Activated effector memory CD4-positive, alpha-beta T cell treated with anti-CD3 and anti-CD28 coated beads, Interleukin-2, amount 50 U/mL, for 16 hours (primary cell): Measurements from ENCODE around the gene MGARP.
A peak's percentile ranks its signal among the peaks of the same experiment; 100 is the strongest.
"Not testable (repeated sequence)": the region's sequence is repeated elsewhere in the genome, so short reads cannot be mapped to it uniquely, and the experiment has no call there.

ENCODE experiments used
- DNase-seq: peaks from one replicate; pipeline ENCODE4 v3.0.0-alpha.2; 2020

The MGARP gene

DNA sequence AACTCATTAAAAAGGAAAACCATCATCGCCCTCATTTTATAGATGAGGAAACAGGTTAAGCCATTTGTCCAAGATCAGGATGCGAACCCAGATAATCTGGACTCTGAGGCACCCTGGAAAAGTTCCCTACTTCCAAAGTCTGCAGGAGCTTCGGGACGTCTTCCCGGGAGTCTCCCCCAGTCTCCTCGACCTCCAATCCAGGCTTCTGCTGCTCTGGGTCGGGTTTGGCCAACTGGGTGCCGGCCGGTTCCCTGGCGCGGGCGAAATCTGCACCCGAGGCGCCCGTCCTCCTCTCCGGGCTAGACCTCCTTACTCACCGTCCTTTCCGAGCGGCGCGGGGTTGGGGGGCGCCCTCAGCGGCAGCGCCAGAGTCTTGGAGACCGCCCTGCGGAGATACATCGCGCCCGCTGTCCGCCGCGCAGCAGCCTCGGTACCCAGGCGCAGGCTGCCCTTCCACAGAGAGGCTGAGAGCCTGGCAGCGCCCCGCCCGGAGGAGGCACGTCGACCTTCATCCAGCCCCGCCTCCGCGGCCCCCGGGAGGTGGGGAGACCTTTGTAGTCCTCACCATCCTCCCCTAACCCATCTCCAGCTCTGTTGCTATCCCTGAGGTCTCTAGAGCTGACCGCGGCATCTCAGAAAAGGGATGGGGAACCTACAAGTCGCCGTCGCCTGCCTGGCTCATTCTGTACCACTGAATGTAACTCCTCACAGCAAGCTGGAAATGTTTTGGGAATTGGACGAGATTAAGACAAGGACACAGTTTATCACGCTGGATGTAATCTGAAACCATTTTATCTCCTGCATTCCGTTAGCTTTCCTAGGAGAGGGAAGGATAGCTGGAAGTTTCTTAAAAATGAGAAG lies at the start of gene MGARP:
Gene MGARP (minus strand): TSS at position 466 of the 861 bp plus-strand sequence. CDS start 67 bp downstream, at position 399.
- DNase-seq, result peak; percentile 73

DNA sequence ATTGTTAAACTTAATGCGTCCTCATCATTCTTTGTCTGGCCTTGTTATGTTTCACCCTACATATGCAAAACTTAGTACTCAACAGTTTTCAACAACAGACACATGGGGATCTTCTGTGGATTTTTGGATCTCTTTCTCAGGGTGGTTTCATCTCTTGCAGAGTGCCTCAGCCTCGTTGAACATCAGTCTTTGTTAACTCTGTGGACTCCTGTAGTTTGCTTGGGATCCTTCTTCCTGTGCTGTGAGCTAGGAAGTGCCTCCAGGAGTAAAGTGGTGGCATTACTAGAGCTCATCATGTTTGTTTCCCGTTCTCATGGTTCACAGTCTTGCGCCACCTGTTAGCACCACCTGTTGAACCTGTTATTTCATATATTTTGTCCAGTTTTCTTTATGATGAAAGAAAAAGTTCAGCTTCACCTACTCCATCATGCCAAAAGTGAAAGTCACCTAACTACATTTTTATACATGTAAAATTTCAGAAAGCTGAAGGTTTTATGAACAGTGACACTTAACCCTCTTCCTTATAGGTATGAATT lies 49.7 kb upstream of the MGARP start:
- no peak for DNase-seq

DNA sequence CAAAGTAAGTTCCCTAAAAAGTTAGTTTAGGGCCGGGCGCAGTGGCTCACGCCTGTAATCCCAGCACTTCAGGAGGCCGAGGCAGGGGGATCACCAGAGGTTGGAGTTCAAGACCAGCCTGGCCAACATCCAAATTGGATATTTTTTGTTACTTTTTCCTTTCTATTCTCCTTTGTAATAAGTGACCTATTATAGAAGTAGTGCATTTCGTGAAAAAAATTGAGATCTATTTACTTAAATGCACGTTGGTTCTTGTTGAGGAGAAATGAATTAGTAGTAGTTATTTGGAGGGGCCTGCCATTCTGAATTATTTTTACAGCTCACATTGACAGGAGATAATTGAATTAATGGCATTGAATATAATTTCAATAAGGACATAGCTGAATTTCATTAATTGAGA lies 44.6 kb upstream of the MGARP start:
- DNase-seq, result no peak

DNA sequence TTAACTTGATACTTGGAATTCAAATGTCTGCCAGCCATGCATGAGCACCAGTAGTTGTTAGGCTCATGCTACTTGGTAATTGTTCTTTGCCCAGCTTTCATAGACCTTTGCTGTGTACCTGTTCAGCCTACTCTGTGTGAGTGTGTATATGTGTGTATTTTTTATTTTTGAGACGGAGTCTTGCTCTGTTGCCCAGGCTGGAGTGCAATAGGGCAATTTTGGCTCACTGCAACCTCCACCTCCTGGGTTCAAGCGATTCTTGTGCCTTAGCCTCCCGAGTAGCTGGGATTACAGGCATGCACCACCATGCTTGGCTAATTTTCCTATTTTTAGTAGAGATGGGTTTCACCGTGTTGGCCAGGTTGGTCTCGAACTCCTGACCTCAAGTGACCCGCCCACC lies 42.5 kb upstream of the MGARP start:
- DNase-seq, result not testable (repeated sequence)

DNA sequence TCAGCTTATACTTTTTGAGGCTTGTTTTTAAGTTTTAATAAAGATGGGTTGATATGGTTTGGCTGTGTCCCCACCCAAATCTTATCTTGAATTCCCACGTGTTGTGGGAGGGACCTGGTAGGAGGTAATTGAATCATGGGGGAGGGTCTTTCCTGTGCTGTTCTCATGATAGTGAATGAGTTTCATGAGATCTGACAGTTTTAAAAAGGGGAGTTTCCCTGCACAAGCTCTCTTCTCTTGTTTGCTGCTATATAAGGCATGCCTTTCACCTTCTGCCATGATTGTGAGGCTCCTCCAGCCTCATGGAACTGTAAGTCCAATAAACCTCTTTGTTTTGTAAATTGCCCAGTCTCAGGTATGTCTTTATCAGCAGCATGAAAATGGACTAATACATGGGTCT lies 42.0 kb upstream of the MGARP start:
- DNase-seq, result not testable (repeated sequence)

DNA sequence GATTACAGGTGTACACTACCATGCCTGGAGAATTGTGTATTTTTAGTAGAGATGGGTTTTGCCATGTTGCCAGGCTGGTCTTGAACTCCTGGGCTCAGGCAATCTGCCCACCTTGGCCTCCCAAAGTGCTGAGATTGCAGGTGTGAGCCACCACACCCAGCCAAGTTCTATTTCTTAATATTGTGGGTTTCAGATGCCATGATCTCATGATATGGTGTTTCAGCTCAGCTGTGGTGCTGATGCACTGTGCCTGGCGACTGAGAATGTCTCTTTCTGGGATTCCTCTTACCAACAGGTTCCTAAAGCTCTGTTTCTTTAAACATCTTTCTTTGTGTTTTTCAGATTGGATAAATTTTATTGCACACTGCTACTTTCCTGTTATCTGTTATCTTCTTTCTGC lies 39.5 kb upstream of the MGARP start:
- no peak for DNase-seq

DNA sequence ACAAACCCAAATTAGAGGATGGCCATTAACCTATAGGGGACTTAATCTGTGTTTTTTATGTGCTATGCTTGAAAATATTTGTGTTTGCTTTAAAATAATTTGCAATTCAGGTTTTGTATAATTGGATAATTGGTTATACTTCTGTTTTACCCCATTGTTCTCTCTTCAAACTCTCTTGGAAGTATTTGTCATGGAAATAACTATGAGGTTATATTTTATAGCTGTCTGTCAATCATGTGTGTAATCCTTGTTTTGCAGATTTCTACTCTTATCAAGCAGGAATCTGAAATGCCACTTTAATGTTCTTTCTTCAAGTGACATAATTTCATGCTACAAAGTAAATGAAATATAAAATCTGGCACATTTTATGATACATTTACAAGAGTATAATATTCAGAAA lies 37.6 kb upstream of the MGARP start:
- no peak for DNase-seq

GRCh38 chr4:139316733-139317132 lies 36.7 kb upstream of the MGARP start:
- no peak for DNase-seq

DNA sequence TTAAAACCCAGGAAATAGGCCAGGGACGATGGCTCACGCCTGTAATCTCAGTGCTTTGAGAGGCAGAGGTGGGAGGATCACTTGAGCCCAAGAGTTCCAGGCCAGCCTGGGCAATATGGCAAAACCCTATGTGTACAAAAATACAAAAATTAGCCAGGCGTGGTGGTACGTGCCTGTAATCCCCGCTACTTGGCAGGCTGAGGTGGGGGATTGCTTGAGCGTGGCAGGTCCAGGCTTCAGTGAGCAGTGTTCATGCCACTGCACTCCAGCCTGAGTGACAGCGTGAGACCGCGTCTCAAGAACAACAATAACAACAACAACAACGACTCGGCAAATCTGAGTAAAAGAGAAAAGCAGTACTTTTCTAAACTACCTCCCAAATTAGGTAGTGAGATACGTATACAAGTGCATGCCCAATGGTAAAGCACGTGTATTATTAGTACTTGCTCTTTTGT lies 35.2 kb upstream of the MGARP start:
- no peak for DNase-seq

DNA sequence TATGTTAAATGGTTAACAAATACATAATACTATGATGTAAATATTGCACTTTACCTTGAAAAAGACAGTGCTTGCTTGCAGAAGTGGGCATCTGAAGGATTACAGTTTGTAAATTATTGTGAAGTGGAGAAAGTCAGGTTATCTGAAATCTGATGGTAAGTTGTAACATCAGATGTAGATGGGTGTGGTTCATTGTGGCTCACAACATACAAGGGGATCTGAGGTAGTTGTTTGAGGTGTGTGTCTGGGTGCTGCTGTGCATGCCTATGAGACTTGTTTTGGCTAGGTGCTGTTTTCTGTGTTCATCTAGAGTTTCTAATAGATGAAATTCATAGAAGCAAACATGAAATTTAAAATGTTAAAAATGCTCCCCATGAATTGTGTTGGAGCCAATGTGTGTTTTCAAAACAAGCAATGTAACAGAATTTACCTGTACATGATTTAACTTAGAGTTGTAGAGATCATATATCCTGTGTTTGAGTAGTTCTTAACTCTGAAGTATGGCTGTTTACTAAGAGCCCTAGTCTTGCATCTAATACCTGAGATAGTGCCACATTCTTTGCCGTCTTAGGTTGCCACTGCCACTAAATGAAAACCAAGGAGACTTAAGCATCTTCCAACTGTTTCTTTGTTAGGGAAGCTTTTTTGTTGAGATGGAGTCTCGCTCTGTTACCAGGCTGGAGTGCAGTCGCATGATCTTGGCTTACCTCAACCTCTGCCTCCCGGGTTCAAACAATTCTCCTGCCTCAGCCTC lies 34.2 kb upstream of the MGARP start:
- DNase-seq, result no peak

DNA sequence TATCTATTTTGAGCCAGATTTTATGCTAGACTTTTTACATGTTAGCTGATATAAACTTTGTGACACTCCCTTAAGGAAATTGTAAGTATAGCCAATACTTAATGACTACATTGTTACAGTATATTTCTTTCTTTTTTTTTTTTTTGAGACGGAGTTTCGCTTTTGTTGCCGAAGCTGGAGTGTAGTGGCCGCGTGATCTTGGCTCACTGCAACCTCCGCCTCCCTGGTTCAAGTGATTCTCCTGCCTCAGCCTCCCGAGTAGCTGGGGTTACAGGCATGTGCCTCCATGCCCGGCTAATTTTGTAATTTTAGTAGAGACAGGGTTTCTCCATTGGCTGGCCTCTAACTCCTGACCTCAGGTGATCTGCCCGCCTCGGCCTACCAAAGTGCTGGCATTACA lies 33.4 kb upstream of the MGARP start:
- DNase-seq, result not testable (repeated sequence)

DNA sequence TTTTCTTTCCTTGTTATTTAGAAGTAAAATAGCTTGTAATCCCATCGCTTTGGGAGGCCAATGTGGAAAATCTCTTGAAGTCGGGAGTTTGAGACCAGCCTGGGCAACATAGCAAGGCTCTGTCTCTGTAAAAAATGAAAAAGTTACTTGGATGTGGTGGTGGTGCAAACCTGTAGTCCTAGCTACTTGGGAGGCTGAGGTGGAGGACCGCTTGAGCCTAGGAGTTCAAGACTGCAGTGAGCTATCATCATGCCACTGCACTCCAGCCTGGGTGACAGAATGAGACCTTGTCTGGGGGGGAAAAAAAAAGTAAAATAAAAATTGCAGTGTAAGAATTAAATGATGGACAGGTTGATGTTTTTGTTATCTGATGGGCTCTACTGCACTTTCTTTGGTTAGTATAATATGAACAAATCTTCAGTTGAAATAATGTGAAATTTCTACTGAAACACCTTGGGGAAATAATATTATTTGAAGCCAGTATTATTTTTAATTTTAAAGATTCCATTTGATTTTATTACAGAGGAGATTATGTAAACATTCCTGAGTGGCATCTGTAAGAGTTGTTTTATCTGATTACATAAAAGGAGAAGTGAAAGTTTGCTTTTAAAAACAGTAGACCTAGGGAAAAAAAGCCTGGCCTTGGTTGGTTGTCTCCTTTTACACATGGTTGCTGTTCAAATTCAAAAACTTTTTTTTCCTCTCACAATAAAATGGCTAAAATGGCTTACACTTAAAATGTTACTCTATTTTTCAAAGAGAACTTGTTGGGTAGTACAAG lies 32.7 kb upstream of the MGARP start:
- no peak for DNase-seq

- no peak for DNase-seq
Observed at GRCh38 chr4:139311909-139312308, 31.9 kb upstream of the MGARP start.

GRCh38 chr4:139304920-139305319 lies 24.9 kb upstream of the MGARP start:
- DNase-seq, result no peak

GRCh38 chr4:139301821-139302611 lies 22.0 kb upstream of the MGARP start, which contains the start of gene NDUFC1:
NDUFC1 (minus strand) TSS chr4:139302477; CDS start chr4:139295798, 6,679 bp downstream.
- DNase-seq, result peak; percentile 89

- DNase-seq, result peak; percentile 99
Observed at GRCh38 chr4:139301113-139301820, 21.2 kb upstream of the MGARP start, which contains the start of gene NAA15. NAA15 (plus strand) TSS chr4:139301505; CDS start chr4:139301778, 273 bp downstream.

DNA sequence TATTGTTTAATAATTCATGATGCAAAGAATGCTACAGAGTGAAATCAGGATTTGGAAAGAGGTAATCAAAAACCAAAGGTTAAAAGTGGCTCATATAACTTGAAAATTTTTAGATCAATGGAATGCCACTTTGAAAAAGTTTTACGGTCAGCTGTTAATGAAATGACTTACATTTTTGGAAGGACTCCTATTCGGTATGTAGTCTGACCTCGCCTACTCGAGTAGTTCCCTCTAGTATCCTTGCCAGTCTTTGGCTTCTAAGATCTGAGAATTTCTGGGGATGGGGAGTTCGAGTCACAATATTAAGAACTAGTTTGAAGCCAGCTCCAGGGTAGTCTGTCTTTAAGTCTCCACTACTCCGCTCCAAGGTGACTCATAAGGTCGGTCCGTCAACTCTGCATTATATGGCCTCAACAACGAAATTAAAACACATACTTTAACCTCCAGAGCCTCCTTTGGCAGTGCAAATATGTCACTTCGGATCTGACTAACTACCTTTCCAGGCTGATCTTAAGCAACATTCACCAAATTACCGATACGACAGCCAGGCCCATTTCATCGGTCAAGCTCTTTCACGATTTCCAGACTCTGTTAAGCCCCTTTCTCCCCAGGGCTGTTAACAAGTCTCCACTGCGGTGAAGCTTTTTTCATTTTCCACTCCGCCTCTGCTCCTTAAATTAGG lies 20.5 kb upstream of the MGARP start:
- no peak for DNase-seq

DNA sequence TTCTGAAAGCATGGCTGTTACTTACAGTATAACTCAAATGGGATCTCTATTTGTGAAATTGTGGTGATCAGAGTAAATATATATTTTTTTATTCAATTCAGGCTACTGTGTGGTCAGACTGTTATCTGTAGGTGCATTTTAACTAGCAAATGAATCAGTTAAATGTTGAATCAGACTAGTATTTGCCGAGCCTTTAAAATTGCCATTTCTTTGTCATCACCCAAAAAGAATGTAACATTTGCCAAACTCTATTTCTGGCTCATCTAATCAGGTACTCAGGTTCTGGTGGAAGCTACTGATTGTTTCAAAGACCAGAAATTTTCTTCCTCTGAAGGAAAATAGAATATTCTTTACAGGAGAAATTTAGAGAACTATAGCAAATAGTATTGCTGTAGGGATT lies 19.5 kb upstream of the MGARP start:
- no peak for DNase-seq

GRCh38 chr4:139297001-139297410 lies 17.0 kb upstream of the MGARP start:
- no peak for DNase-seq

DNA sequence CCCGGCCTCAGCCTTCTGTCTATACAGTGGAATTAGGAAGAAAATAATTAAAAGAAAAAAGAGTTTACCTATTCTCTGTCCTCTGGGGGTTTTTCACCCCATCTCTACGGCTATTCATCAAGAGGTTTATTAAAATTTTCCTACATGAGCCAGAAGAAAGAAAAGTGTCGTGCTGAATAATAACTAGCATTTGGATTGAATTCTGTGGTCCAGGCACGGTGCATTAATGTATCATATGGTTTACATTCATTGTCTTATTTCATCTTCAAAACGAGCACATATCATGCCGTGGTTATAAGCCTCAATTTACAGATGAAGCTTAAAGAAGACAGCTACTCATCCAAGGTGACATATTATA lies 15.9 kb upstream of the MGARP start:
- no peak for DNase-seq
